ENCODE measurements around the gene KAZN.

Gene KAZN

GRCh38 chr1:14705824-14706223, 107.3 kb downstream of the KAZN start:
- no peaks in the 10 kb centered on the region for H3K27me3 ChIP-seq (ENCODE audit: control insufficient read depth, insufficient read depth, low read length)
- no peaks in the 10 kb centered on the region for H3K36me3 ChIP-seq (ENCODE audit: control insufficient read depth, low read depth, low read length)
- H3K4me3 ChIP-seq (ENCODE audit: low read length), result no peak overlapping the region
- no peaks in the 10 kb centered on the region for H3K9me3 ChIP-seq (ENCODE audit: control insufficient read depth, low read depth, low read length)
- H3K27ac ChIP-seq (ENCODE audit: low read length), result no peak overlapping the region
- H3K9ac ChIP-seq (ENCODE audit: low read length), result no peak overlapping the region
- H3K4me1 ChIP-seq (ENCODE audit: control insufficient read depth, low read depth, low read length), result no peaks in the 10 kb centered on the region

- H3K9ac ChIP-seq (ENCODE audit: low read length), result no peak overlapping the region
- H3K4me1 ChIP-seq (ENCODE audit: control insufficient read depth, low read depth, low read length), result no peaks in the 10 kb centered on the region
- no peak overlapping the region for H3K4me3 ChIP-seq (ENCODE audit: low read length)
- no peak overlapping the region for H3K27ac ChIP-seq (ENCODE audit: low read length)
- H3K27me3 ChIP-seq (ENCODE audit: control insufficient read depth, insufficient read depth, low read length), result no peaks in the 10 kb centered on the region
- H3K9me3 ChIP-seq (ENCODE audit: control insufficient read depth, low read depth, low read length), result no peaks in the 10 kb centered on the region
- H3K36me3 ChIP-seq (ENCODE audit: control insufficient read depth, low read depth, low read length), result no peaks in the 10 kb centered on the region
These were observed 108.1 kb downstream of the KAZN start for GRCh38 chr1:14706631-14707030.

- no peaks in the 10 kb centered on the region for H3K9me3 ChIP-seq (ENCODE audit: control insufficient read depth, low read depth, low read length)
- H3K4me1 ChIP-seq (ENCODE audit: control insufficient read depth, low read depth, low read length), result no peaks in the 10 kb centered on the region
- no peak overlapping the region for H3K9ac ChIP-seq (ENCODE audit: low read length)
- H3K4me3 ChIP-seq (ENCODE audit: low read length), result no peak overlapping the region
- no peaks in the 10 kb centered on the region for H3K36me3 ChIP-seq (ENCODE audit: control insufficient read depth, low read depth, low read length)
- H3K27ac ChIP-seq (ENCODE audit: low read length), result no peak overlapping the region
- no peaks in the 10 kb centered on the region for H3K27me3 ChIP-seq (ENCODE audit: control insufficient read depth, insufficient read depth, low read length)
These were observed 109.3 kb downstream of the KAZN start for GRCh38 chr1:14707531-14708445.

GRCh38 chr1:14710331-14710730, 111.8 kb downstream of the KAZN start:
- Histone ChIP-seq H3K36me3 (ENCODE audit: control insufficient read depth, low read depth, low read length) (no peaks in the 10 kb centered on the region), H3K27ac (ENCODE audit: low read length) (no peak overlapping the region), H3K4me1 (ENCODE audit: control insufficient read depth, low read depth, low read length) (no peaks in the 10 kb centered on the region), H3K9me3 (ENCODE audit: control insufficient read depth, low read depth, low read length) (no peaks in the 10 kb centered on the region), H3K4me3 (ENCODE audit: low read length) (no peak overlapping the region), H3K9ac (ENCODE audit: low read length) (no peak overlapping the region), H3K27me3 (ENCODE audit: control insufficient read depth, insufficient read depth, low read length) (no peaks in the 10 kb centered on the region)

- no peaks in the 10 kb centered on the region for H3K27me3 ChIP-seq (ENCODE audit: control insufficient read depth, insufficient read depth, low read length)
- H3K36me3 ChIP-seq (ENCODE audit: control insufficient read depth, low read depth, low read length), result no peaks in the 10 kb centered on the region
- no peaks in the 10 kb centered on the region for H3K9me3 ChIP-seq (ENCODE audit: control insufficient read depth, low read depth, low read length)
- no peak overlapping the region for H3K4me3 ChIP-seq (ENCODE audit: low read length)
- H3K4me1 ChIP-seq (ENCODE audit: control insufficient read depth, low read depth, low read length), result no peaks in the 10 kb centered on the region
- no peak overlapping the region for H3K27ac ChIP-seq (ENCODE audit: low read length)
- H3K9ac ChIP-seq (ENCODE audit: low read length), result no peak overlapping the region
These were observed 113.7 kb downstream of the KAZN start for GRCh38 chr1:14712136-14712535.

- H3K36me3 ChIP-seq (ENCODE audit: control insufficient read depth, low read depth, low read length), result no peaks in the 10 kb centered on the region
- H3K9me3 ChIP-seq (ENCODE audit: control insufficient read depth, low read depth, low read length), result no peaks in the 10 kb centered on the region
- no peak overlapping the region for H3K4me3 ChIP-seq (ENCODE audit: low read length)
- no peaks in the 10 kb centered on the region for H3K27me3 ChIP-seq (ENCODE audit: control insufficient read depth, insufficient read depth, low read length)
- no peaks in the 10 kb centered on the region for H3K4me1 ChIP-seq (ENCODE audit: control insufficient read depth, low read depth, low read length)
- H3K9ac ChIP-seq (ENCODE audit: low read length), result no peak overlapping the region
- H3K27ac ChIP-seq (ENCODE audit: low read length), result no peak overlapping the region
These were observed 114.6 kb downstream of the KAZN start for GRCh38 chr1:14713077-14713476.

- Histone ChIP-seq H3K27ac (ENCODE audit: low read length) (no peak overlapping the region), H3K9ac (ENCODE audit: low read length) (no peak overlapping the region), H3K9me3 (ENCODE audit: control insufficient read depth, low read depth, low read length) (no peaks in the 10 kb centered on the region), H3K4me1 (ENCODE audit: control insufficient read depth, low read depth, low read length) (no peaks in the 10 kb centered on the region), H3K27me3 (ENCODE audit: control insufficient read depth, insufficient read depth, low read length) (no peaks in the 10 kb centered on the region), H3K36me3 (ENCODE audit: control insufficient read depth, low read depth, low read length) (no peaks in the 10 kb centered on the region), H3K4me3 (ENCODE audit: low read length) (no peak overlapping the region)
These were observed 116.8 kb downstream of the KAZN start for GRCh38 chr1:14715266-14715665.

GRCh38 chr1:14715802-14716201, 117.3 kb downstream of the KAZN start:
- H3K9me3 ChIP-seq (ENCODE audit: control insufficient read depth, low read depth, low read length), result no peaks in the 10 kb centered on the region
- H3K4me3 ChIP-seq (ENCODE audit: low read length), result no peak overlapping the region
- no peaks in the 10 kb centered on the region for H3K4me1 ChIP-seq (ENCODE audit: control insufficient read depth, low read depth, low read length)
- H3K27ac ChIP-seq (ENCODE audit: low read length), result no peak overlapping the region
- H3K9ac ChIP-seq (ENCODE audit: low read length), result no peak overlapping the region
- H3K36me3 ChIP-seq (ENCODE audit: control insufficient read depth, low read depth, low read length), result no peaks in the 10 kb centered on the region
- no peaks in the 10 kb centered on the region for H3K27me3 ChIP-seq (ENCODE audit: control insufficient read depth, insufficient read depth, low read length)

- H3K4me1 ChIP-seq (ENCODE audit: control insufficient read depth, low read depth, low read length), result no peaks in the 10 kb centered on the region
- no peaks in the 10 kb centered on the region for H3K36me3 ChIP-seq (ENCODE audit: control insufficient read depth, low read depth, low read length)
- no peaks in the 10 kb centered on the region for H3K9me3 ChIP-seq (ENCODE audit: control insufficient read depth, low read depth, low read length)
- no peak overlapping the region for H3K4me3 ChIP-seq (ENCODE audit: low read length)
- no peak overlapping the region for H3K27ac ChIP-seq (ENCODE audit: low read length)
- H3K27me3 ChIP-seq (ENCODE audit: control insufficient read depth, insufficient read depth, low read length), result no peaks in the 10 kb centered on the region
- H3K9ac ChIP-seq (ENCODE audit: low read length), result no peak overlapping the region
These were observed 118.0 kb downstream of the KAZN start for GRCh38 chr1:14716474-14716873.

GRCh38 chr1:14718476-14718875, 120.0 kb downstream of the KAZN start:
- no peaks in the 10 kb centered on the region for H3K36me3 ChIP-seq (ENCODE audit: control insufficient read depth, low read depth, low read length)
- no peaks in the 10 kb centered on the region for H3K9me3 ChIP-seq (ENCODE audit: control insufficient read depth, low read depth, low read length)
- H3K27me3 ChIP-seq (ENCODE audit: control insufficient read depth, insufficient read depth, low read length), result no peaks in the 10 kb centered on the region
- H3K27ac ChIP-seq (ENCODE audit: low read length), result no peak overlapping the region
- H3K4me1 ChIP-seq (ENCODE audit: control insufficient read depth, low read depth, low read length), result no peaks in the 10 kb centered on the region
- H3K4me3 ChIP-seq (ENCODE audit: low read length), result no peak overlapping the region
- H3K9ac ChIP-seq (ENCODE audit: low read length), result no peak overlapping the region

GRCh38 chr1:14723401-14723800, 124.9 kb downstream of the KAZN start:
- no peak overlapping the region for H3K27ac ChIP-seq (ENCODE audit: low read length)
- H3K36me3 ChIP-seq (ENCODE audit: control insufficient read depth, low read depth, low read length), result no peaks in the 10 kb centered on the region
- H3K9me3 ChIP-seq (ENCODE audit: control insufficient read depth, low read depth, low read length), result no peaks in the 10 kb centered on the region
- H3K27me3 ChIP-seq (ENCODE audit: control insufficient read depth, insufficient read depth, low read length), result no peaks in the 10 kb centered on the region
- H3K4me1 ChIP-seq (ENCODE audit: control insufficient read depth, low read depth, low read length), result peaks cover 9% of the 10 kb centered on the region
- H3K4me3 ChIP-seq (ENCODE audit: low read length), result no peak overlapping the region
- H3K9ac ChIP-seq (ENCODE audit: low read length), result no peak overlapping the region

GRCh38 chr1:14724246-14724645, 125.8 kb downstream of the KAZN start:
- Histone ChIP-seq H3K27me3 (ENCODE audit: control insufficient read depth, insufficient read depth, low read length) (no peaks in the 10 kb centered on the region), H3K27ac (ENCODE audit: low read length) (no peak overlapping the region), H3K4me3 (ENCODE audit: low read length) (no peak overlapping the region), H3K4me1 (ENCODE audit: control insufficient read depth, low read depth, low read length) (peaks cover 9% of the 10 kb centered on the region), H3K9me3 (ENCODE audit: control insufficient read depth, low read depth, low read length) (no peaks in the 10 kb centered on the region), H3K9ac (ENCODE audit: low read length) (no peak overlapping the region), H3K36me3 (ENCODE audit: control insufficient read depth, low read depth, low read length) (no peaks in the 10 kb centered on the region)

All from iPS-18a (cell line).